Myocyte (in vitro differentiated cells): Measurements from ENCODE around the gene SLC2A13. TPM values are rescaled to one million over a fixed set of nuclear protein-coding genes. Genes with fewer than 3 reads are reported as not detected.
"Not testable (repeated sequence)": the region's sequence is repeated elsewhere in the genome, so short reads cannot be mapped to it uniquely, and the experiment has no call there.

Experiments
- DNase-seq: peaks from one replicate; pipeline ENCODE4 v3.0.0-alpha.2; 2012; ENCODE audit warnings: low read depth
- total RNA-seq: library from RNA; depleted of rRNA; stranded (reverse); fragments of >200 nt; gene quantifications from 2 replicates; pipeline ENCODE4 v1.2.3, GENCODE V29; 2014

The SLC2A13 gene
- total RNA-seq, 1 donor from 2014 or later: 7.0 TPM

GRCh38 chr12:39931231-39931630 lies 174.7 kb downstream of the SLC2A13 start:
- no peak for DNase-seq

- DNase-seq: no peak
Observed at GRCh38 chr12:39930101-39930500, 175.8 kb downstream of the SLC2A13 start.

DNA sequence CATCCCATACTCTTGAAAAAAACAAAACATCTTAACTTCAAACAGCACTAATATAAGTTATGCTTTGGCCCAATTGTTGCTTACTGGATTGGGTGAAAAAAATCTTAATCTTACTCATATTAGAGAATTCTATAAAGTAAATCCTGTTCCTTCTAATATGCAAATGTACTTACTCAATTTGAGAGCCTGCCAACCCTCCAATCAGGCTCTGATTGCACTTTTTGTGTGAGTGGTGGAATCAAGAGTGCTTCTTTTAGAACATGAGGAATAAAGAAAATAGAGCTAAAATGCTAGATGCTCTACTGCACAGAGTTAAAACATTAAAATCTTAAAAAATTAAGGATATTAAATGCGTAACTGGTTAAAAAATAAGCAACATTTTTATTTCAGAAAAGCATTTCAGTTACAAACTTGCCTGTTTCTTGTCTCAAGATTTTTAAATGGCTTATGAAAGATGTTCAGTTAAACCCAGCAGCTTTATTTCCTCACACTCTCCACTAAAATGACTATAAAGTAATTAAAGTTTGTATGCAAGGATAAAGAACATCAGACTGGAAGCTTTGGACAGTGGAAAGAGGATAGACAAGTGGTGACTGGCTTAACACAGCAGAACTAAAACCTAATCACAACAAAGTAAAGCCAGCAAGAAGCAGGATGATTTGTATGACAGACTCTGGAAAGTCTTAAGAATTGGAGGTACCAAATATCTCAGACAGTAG lies 177.5 kb downstream of the SLC2A13 start:
- DNase-seq: no peak

- no peak for DNase-seq
Observed at GRCh38 chr12:39923364-39923763, 182.5 kb downstream of the SLC2A13 start.

GRCh38 chr12:39922598-39922997 lies 183.3 kb downstream of the SLC2A13 start:
- DNase-seq: not testable (repeated sequence)

- DNase-seq: no peak
Observed at GRCh38 chr12:39920647-39921046, 185.2 kb downstream of the SLC2A13 start.

- no peak for DNase-seq
Observed at GRCh38 chr12:39920222-39920621, 185.7 kb downstream of the SLC2A13 start.

DNA sequence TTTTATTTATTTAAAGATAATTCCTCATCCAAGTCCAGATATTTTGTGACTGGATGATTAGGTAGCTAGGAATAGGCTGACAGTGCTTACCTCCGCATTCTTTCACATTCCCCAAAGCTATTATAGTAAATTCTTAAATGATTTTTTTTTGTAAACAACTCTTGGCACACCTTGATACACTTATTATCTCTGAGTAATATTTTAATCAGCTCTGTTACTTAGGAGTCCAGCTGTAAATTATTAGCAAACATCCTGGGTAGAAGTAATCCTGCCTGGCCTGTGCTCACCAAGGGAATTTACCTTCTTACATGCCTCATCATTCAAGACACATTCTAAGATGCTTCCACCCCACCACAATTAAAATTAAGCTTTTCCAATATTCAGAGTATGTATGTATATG lies 186.1 kb downstream of the SLC2A13 start:
- no peak for DNase-seq

- no peak for DNase-seq
Observed at GRCh38 chr12:39915249-39915648, 190.6 kb downstream of the SLC2A13 start.

- no peak for DNase-seq
Observed at GRCh38 chr12:39912211-39912980, 193.5 kb downstream of the SLC2A13 start.

GRCh38 chr12:39906237-39906636 lies 199.6 kb downstream of the SLC2A13 start:
- no peak for DNase-seq

DNA sequence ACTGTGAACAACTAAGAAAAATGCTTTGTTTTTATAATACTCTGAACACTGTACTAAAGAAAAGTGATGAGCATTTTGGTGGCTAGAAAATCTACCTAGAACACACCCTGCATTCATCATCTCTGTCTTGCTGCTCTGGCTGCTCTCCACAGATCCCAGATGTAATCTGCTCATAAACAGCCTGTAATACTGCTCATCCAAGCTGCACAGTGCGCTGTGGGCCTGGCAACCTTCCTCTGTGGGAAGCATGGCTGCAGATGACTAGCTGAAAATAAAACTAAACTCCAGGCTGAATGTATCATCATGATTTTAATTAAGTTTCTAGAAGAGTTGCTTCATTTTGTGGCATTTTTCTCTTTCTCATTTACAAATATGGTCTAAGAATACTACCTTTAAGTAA lies 200.7 kb downstream of the SLC2A13 start:
- peak; percentile 50 for DNase-seq

GRCh38 chr12:39902821-39903220 lies 203.1 kb downstream of the SLC2A13 start:
- no peak for DNase-seq

DNA sequence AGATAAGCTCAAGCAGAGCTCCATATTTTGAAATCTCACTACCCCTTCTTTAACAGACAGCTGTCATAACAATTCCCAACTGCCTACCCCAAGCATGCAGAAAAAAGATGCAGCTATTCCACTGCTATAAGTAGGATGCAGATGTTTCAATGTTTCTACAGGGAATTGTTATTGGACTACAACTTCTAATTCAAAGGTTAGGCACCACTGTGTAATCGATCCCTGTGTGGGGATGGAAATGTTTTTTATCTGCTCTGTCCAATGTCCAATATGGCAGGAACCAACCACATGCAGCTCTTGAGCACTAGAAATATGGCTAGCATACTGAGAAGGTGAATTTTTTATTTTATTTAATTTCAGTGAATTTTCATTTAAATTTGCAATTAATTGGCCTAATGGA lies 208.6 kb downstream of the SLC2A13 start:
- no peak for DNase-seq

DNA sequence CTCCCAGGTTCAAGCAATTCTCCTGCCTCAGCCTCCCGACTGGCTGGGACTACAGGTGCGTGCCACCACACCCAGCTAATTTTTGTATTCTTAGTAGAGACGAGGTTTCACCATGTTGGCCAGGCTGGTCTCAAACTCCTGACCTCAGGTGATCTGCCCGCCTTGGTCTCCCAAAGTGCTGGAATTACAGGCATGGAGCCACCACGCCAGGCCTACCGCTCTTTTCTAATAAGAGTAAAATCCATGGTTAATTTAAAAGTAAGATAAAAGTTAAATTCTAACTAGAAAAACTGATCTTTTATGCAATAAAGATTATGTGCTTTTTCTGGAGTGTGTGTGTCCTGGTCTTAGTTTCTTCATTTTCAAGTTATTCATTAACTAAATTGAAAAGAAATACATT lies 212.5 kb downstream of the SLC2A13 start:
- DNase-seq: not testable (repeated sequence)

- DNase-seq: peak; percentile 88
Observed at GRCh38 chr12:39892146-39892545, 213.7 kb downstream of the SLC2A13 start.

DNA sequence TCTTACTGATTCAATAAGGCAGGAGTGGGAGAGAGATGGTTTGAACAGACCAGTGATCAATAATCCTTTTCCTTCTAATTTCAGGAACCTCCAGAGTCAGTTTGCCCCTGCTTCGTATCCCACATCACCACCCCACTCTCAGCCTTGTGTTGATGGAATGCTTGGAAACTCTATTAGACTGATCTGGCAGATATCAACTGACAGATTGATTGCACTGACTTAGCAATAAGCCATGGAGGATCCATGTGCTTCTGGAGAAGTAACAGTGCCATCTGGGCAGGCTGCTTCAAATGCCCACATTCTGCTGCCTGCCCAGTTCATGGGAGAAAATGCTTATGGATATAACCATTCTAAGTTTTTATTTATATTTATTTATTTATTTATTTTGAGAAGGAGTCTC lies 218.0 kb downstream of the SLC2A13 start:
- no peak for DNase-seq

- DNase-seq: no peak
Observed at GRCh38 chr12:39886106-39886505, 219.8 kb downstream of the SLC2A13 start.

DNA sequence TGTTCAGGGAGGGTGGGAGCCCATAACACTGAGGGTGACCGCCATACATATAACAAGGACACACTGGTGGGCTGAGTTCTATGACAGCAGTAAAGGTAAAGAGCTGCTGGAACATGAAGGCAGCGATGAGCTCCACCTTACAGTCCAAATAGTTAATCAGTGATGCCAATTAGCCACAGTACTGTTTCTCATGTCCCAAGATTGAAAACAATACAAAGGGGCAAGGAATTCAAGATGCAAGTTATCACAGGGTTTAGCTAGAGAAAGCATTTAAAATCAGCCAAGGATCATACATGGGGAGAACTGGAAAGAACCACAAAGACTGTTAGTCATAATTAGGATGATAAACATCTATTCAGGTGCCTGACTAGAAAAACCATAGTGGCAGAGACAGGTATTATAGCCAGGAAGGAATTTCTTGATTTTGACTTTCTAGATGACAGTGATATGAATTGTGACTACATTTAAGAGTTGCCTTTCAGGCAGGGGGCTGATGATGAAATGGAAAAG lies 221.2 kb downstream of the SLC2A13 start:
- no peak for DNase-seq

DNA sequence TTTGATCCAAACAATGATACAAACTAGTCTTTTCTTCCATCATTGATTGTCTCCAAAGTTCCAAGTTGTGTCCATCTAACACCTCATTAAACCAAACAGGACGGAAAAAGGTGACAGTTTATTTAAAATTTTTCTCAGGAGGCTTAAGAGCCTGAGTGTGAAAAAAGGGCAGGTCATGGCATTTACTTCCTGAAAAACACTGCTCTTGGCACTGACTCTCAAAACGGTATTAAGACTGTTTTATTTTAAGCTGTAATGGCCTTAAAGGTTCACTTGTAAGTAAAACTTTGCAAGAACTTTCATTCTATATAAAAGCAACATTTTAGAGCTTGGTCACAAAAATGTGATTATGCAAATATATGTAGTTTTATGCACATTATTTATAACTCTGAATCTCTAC lies 222.5 kb downstream of the SLC2A13 start:
- DNase-seq: no peak

- DNase-seq: no peak
Observed at GRCh38 chr12:39878753-39879152, 227.1 kb downstream of the SLC2A13 start.

GRCh38 chr12:39875721-39876120 lies 230.2 kb downstream of the SLC2A13 start:
- no peak for DNase-seq

DNA sequence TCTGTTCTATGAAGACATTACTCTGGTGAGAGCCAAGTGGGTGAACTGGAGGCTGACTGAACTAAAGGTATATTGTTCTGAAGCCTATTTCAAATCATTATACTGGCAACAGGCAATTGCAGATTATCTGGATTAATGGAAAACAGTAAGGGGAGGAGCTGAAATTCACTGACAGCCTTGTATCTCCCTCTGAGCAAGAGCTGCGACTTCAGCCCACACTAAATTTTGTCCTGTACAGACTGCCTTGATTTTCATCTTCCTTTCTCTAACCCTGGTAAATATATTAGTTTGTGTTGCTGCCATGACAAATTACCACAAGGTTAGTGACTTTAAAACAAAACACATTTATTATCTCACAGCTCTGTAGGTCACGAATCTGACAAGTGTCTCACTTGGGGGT lies 231.1 kb downstream of the SLC2A13 start:
- no peak for DNase-seq
